HG03442 (cell line): Measurements from ENCODE around the gene PTPN2.
"Not testable (repeated sequence)": the region's sequence is repeated elsewhere in the genome, so short reads cannot be mapped to it uniquely, and the experiment has no call there.

Experiments used
- ATAC-seq: cut with Tn5 transposase; IDR thresholded peaks from one replicate; pipeline ENCODE4 v1.9.1; 2021; ENCODE audit warnings: mild to moderate bottlenecking, moderate library complexity; ENCODE audit not compliant: unreplicated experiment

PTPN2 gene

GRCh38 chr18:12895014-12895413, 11.0 kb upstream of the PTPN2 start:
- no peak for ATAC-seq

GRCh38 chr18:12891561-12891960, 7.5 kb upstream of the PTPN2 start:
- no peak for ATAC-seq

GRCh38 chr18:12890964-12891363, 6.9 kb upstream of the PTPN2 start:
- ATAC-seq: no peak

- no peak for ATAC-seq
Observed at GRCh38 chr18:12886498-12887126, 2.6 kb upstream of the PTPN2 start.

GRCh38 chr18:12885500-12885899, 1.5 kb upstream of the PTPN2 start:
- no peak for ATAC-seq

- no peak for ATAC-seq
Observed at GRCh38 chr18:12884406-12885323, 628 bp upstream of the PTPN2 start.

- peak; percentile 8 for ATAC-seq
Observed at GRCh38 chr18:12883372-12883683, 709 bp downstream of the PTPN2 start.

GRCh38 chr18:12882453-12883371, 1.3 kb downstream of the PTPN2 start:
- ATAC-seq: no peak

- ATAC-seq: no peak
Observed at GRCh38 chr18:12880541-12880910, 3.5 kb downstream of the PTPN2 start.

- ATAC-seq: no peak
Observed at GRCh38 chr18:12879840-12880540, 4.0 kb downstream of the PTPN2 start.

GRCh38 chr18:12874992-12875391, 9.0 kb downstream of the PTPN2 start:
- ATAC-seq: not testable (repeated sequence)

GRCh38 chr18:12873961-12874567, 10.0 kb downstream of the PTPN2 start:
- ATAC-seq: not testable (repeated sequence)

GRCh38 chr18:12872408-12872807, 11.6 kb downstream of the PTPN2 start:
- ATAC-seq: no peak

GRCh38 chr18:12868576-12868975, 15.5 kb downstream of the PTPN2 start:
- ATAC-seq: no peak

- no peak for ATAC-seq
Observed at GRCh38 chr18:12867441-12868123, 16.5 kb downstream of the PTPN2 start.

- ATAC-seq: no peak
Observed at GRCh38 chr18:12863687-12864216, 20.3 kb downstream of the PTPN2 start.

- ATAC-seq: no peak
Observed at GRCh38 chr18:12862874-12863482, 21.1 kb downstream of the PTPN2 start.

- no peak for ATAC-seq
Observed at GRCh38 chr18:12862467-12862866, 21.6 kb downstream of the PTPN2 start.

GRCh38 chr18:12861637-12862036, 22.4 kb downstream of the PTPN2 start:
- no peak for ATAC-seq
